GM13976 (cell line): ENCODE results near the gene ANKRD2.

Experiments
- DNase-seq: peaks from one replicate; pipeline ENCODE4 v3.0.0; 2012; ENCODE audit warnings: low spot score
- in situ Hi-C: fragments of 300-500 bp; cut with MboI; formaldehyde crosslinking; loops from one replicate; pipeline ENCODE4 v1.12.0; 2022; ENCODE audit warnings: low sequenced_read_pairs, mixed read lengths, inconsistent platforms; ENCODE audit not compliant: unreplicated experiment
- TF ChIP-seq, protein P1 (sequence below): IDR thresholded peaks from 2 replicates; pipeline ENCODE4 v1.5.1; 2012; ENCODE audit warnings: borderline replicate concordance, mild to moderate bottlenecking; ENCODE audit not compliant: insufficient read depth; ENCODE audit errors: extremely low read depth, missing control alignments, control extremely low read depth

The ANKRD2 gene

DNA sequence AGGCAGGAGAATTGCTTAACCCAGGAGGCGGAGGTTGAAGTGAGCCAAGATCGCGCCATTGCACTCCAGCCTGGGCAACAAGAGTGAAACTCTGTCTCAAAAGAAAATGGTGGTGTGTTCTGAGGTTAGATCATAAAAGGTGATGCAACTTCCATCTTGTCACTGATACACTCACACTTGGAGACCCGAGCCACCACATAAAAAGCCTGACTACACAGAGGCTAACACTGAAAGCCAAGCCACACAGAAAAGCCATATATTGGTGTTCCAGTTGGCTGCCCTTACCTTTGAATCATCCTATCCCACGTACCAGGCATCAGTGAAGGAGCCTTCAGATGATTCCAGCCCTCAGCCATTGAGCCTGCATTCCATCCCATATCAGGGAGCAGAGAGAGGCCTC is 56.7 kb downstream of the ANKRD2 start:
- no peak for DNase-seq
- TF ChIP-seq, protein P1, sequence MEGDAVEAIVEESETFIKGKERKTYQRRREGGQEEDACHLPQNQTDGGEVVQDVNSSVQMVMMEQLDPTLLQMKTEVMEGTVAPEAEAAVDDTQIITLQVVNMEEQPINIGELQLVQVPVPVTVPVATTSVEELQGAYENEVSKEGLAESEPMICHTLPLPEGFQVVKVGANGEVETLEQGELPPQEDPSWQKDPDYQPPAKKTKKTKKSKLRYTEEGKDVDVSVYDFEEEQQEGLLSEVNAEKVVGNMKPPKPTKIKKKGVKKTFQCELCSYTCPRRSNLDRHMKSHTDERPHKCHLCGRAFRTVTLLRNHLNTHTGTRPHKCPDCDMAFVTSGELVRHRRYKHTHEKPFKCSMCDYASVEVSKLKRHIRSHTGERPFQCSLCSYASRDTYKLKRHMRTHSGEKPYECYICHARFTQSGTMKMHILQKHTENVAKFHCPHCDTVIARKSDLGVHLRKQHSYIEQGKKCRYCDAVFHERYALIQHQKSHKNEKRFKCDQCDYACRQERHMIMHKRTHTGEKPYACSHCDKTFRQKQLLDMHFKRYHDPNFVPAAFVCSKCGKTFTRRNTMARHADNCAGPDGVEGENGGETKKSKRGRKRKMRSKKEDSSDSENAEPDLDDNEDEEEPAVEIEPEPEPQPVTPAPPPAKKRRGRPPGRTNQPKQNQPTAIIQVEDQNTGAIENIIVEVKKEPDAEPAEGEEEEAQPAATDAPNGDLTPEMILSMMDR = no peak
- in situ Hi-C loops = no loop called here

DNA sequence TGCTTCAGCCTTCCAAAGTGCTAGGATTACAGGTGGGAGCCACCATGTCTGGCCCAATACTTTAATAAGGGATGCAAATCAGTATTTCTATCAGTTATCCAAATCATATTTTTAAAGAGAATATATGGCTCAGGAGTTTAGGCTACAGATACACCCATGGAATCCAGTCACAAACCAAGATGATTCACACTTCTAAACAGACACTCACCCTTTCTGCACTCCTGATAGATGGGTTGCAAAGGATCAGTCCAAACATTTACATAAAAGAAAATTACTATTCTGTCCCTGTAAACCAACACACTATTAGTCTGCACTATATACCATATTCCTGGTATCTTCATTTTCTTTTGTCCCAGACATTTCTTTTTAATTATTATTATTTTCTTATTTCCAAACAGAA is 58.5 kb downstream of the ANKRD2 start:
- in situ Hi-C loops = no loop called here
- no peak for DNase-seq
- TF ChIP-seq, protein P1 = no peak

DNA sequence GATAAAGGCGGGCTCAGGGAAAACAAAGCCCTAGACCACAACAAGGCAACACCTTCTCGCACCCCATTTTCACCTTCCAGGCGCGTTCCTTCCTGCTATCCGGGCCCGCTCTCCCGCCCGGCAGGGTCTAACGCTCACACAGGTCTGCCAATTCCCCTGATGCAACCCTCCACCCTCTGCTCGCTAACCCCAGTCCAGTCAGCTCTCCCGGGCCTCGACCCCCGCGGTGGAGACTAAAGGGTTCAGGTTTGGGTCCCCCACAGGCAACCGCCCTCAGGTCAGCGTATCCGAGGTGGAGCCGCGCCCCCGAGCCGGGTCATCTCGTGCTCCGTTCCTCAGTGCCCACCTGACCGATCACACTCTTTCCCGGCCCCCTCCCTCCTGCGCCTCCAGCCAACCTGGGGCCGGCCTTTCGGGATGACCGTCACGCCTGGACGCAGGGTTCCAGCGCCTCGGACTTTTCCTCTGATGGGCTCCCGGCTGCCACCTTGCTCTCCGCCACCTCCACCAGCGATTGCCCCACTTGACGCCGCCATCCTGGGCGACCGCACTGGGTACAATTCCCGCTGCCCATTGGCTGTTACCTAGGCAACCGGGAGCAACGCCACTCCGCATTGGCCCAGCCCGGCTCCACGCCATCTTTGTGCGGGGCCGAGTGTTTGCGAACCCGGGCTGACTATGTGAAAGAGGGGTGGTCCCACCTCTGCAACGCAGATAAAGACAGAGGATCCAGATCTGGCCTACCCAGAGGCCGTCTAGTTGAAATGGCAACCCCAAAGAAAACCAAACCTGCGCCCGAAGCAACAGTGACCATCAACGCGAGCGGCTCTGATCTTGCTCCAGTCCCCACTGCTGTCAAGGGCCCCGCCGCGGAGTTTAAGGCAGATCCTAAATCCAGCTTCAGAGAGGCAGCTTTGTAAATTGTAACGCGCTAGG is 60.6 kb downstream of the ANKRD2 start, which contains the start of gene MORN4:
Gene MORN4, minus strand, starts transcription at position 552 of the 936 bp plus-strand sequence. CDS start 13,847 bp downstream, outside the sequence.
- in situ Hi-C loops = no loop called here
- TF ChIP-seq, protein P1 = no peak
- DNase-seq = peak; percentile 92
